SHP77 treated with DMSO at 0.1 percent for 48 hours (cell line): Measurements from ENCODE around the gene INTS4.
"Not testable (repeated sequence)": the region's sequence is repeated elsewhere in the genome, so short reads cannot be mapped to it uniquely, and the experiment has no call there.

ENCODE experiments used
- DNase-seq: peaks from one replicate; lab custom pipeline; 2025; lab: John Stamatoyannopoulos, UW

The INTS4 gene

GRCh38 chr11:77958583-77959177 is 35.8 kb downstream of the INTS4 start:
- not testable (repeated sequence) for DNase-seq

GRCh38 chr11:77943296-77943695 is 51.2 kb downstream of the INTS4 start:
- DNase-seq, result not testable (repeated sequence)

DNA sequence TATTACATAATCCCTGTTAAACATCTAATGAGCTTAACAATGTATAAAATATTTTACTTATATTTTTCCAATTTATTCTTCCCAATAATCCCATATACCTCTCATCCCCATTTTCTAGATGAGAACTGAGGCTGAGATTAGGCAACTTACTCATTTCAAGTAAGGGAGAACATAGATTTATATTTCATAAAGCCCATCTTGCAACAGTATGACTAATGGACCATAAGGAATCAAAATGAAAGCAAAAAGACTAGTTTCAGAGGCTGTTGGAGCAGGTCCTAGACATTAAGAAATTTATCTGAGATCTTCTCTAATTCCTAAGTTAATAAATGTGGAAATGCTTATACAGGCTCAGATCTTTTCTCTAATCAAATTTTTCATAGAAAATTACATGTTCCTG is 52.0 kb downstream of the INTS4 start:
- not testable (repeated sequence) for DNase-seq

- DNase-seq, result not testable (repeated sequence)
Observed at GRCh38 chr11:77933596-77933995, 60.9 kb downstream of the INTS4 start.

GRCh38 chr11:77930334-77931208 is 63.9 kb downstream of the INTS4 start:
- DNase-seq, result not testable (repeated sequence)

GRCh38 chr11:77917713-77918112 is 76.8 kb downstream of the INTS4 start:
- not testable (repeated sequence) for DNase-seq

- DNase-seq, result peak; percentile 93
Observed at GRCh38 chr11:77914307-77914791, 80.1 kb downstream of the INTS4 start.

- peak; percentile 82 for DNase-seq
Observed at GRCh38 chr11:77913608-77914306, 80.7 kb downstream of the INTS4 start.

GRCh38 chr11:77910828-77911227 is 83.6 kb downstream of the INTS4 start:
- not testable (repeated sequence) for DNase-seq

- DNase-seq, result no peak
Observed at GRCh38 chr11:77909277-77909676, 85.2 kb downstream of the INTS4 start.

DNA sequence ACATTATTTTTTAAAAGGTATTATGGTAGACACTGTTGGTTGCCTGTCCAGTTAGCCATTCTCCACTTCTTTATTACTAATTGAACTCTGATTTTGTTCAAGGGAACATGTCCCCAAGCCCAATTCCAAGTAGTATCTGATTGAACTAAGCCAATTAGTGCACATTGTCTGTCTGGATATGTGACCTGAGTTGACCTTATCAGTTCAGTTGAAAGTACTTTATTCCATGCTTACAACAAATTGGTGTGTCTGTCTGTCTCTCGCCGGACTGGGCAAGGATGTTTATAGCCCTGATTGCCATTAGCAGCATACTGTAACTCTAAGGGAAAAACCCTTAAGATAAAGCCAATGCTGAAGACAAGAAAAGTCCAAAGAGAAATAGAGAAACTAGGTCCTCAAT is 85.6 kb downstream of the INTS4 start:
- DNase-seq, result no peak

DNA sequence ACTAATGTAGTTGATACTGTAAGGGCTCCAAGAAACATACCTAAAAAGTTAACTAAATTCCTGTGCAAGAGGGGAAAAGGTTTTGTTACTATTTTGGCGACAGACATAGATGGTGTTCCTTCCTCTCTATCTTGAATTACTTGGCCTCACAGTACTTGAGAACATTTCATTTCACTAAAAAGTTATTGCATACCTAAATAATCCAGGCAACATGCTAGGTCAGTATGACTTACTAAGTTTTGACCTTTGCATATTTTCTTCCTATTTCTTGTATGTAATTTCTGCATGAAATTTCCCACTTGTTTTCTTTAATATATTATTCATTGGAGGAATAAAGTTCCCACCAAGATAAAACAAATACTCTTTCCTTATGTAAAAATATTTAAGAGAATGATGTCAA is 99.5 kb downstream of the INTS4 start:
- not testable (repeated sequence) for DNase-seq

DNA sequence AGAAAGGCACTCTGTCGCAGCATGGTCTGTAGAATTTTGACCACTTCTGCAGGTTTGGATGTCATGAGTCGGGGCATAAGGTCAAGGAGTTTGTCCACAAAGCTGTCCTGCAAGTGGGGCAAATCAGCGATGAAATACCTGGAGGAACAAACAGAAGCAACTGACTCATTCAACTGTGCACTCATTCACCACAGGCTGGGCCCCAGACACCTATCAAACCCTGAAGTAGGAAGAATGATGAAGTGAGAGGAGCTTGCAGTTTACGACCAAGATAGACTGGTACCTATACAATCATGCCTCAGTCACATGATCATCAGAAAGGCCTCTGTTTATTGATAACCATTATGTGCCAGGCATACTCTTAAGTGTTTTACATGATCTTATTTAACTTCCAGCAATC is 102.8 kb downstream of the INTS4 start:
- not testable (repeated sequence) for DNase-seq

- DNase-seq, result not testable (repeated sequence)
Observed at GRCh38 chr11:77891256-77891655, 103.2 kb downstream of the INTS4 start.

- DNase-seq, result peak; percentile 43
Observed at GRCh38 chr11:77890619-77891056, 103.8 kb downstream of the INTS4 start.

DNA sequence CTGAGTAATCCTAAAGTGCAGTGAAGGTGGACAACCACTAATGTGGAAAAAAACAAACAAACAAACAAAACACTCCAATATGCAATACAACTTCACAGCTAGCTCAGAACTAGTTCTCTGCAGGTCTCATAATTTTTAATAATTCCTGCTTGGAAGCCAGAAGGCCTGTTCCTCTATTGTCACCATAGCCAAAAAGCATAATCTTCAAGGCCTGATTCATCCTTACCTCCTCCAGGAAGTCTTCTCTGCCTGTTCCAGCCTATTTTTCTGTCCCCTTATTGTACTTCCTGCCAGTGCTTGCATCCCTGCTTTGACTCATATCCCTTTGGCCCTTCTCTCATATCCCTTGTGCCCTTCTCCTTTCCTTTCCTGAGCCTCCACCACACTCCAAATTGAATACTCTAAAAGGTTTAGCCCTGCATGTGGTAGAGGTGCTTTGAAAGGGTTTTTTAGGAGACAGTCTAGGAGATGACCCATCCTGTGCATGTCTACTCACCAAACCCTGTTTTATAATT is 104.3 kb downstream of the INTS4 start:
- DNase-seq, result not testable (repeated sequence)

- DNase-seq, result not testable (repeated sequence)
Observed at GRCh38 chr11:77889045-77889444, 105.4 kb downstream of the INTS4 start.

- no peak for DNase-seq
Observed at GRCh38 chr11:77886401-77886800, 108.1 kb downstream of the INTS4 start.

DNA sequence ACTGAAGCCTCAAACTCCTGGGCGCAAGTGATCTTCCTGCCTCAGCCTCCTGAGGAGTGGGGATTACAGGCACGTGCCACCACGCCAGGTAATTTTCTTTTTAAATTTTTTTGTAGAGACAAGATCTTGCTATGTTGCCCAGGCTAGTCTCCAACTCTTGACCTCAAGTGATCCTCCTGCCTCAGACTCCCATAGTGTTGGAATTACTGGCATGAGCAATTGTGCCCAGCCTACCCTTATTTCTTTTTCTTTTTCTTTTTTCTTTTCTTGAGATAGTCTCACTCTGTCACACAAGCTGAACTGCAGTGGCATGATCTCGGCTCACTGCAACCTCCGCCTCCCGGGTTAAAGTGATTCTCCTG is 109.7 kb downstream of the INTS4 start:
- no peak for DNase-seq

DNA sequence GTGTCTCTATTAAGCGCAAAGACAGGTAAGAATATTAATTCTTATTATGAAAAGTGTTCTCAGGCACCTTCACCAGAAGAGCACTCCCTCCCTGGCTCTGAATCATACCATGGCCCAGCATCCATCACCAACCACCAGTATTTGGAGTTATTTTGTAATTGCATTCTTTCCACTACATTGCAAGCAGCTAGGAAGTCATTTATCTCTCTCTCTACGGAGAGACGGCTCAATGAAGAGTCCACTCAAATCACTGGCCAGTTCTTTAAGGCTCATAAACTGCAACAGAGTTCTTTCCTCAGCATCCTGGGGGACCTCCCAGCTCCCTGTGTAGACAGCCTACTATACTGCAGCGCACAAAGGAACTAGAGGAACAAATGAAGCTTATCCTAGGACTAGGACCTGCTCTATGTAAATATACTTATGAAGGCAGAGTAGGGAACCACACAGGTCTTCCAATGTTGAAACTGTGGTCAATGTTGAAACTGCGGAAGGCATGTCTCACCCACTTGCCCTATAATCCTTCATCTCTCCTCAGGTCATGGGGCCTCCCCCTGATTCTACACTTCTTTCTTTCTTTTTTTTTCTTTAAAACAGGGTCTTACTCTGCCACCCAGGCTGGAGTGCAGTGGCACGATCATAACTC is 110.2 kb downstream of the INTS4 start:
- no peak for DNase-seq

DNA sequence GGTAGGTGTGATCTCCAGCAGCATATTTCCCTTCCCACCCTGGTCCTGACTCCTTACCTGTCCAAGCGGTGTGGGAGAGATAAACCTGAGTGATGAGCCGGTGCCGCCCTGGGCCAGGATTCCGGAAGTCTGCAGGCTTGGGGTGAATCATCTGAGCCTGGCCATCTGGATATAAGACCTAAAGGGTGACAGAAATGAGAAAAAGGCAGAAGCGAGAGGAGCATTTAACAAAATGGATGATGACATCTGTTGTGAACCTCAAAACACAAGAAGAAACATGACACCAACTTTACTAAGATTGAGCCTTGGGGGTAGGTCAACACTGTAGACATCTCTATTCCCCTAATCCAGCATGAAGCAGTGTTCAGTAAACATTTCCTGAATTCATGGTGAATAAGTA is 110.7 kb downstream of the INTS4 start:
- DNase-seq, result no peak

- no peak for DNase-seq
Observed at GRCh38 chr11:77882396-77882795, 112.1 kb downstream of the INTS4 start.
